CD4-positive, alpha-beta T cell treated with Interleukin-10 for 1 hour (primary cell): ENCODE results near the gene ARFGAP2.
"Not testable (repeated sequence)": the region's sequence is repeated elsewhere in the genome, so short reads cannot be mapped to it uniquely, and the experiment has no call there.

Experiments used
- DNase-seq: peaks from one replicate; pipeline ENCODE4 v3.0.0-alpha.2; 2020

ARFGAP2 gene

GRCh38 chr11:47176328-47177228 lies at the start of gene ARFGAP2:
TSS of gene ARFGAP2 (minus strand) at chr11:47176879. CDS start at chr11:47176853, 26 bp downstream.
- DNase-seq = peak; percentile 97

GRCh38 chr11:47225552-47226400 lies 49.1 kb upstream of the ARFGAP2 start:
- DNase-seq = peak; percentile 14

GRCh38 chr11:47222696-47223095 lies 46.0 kb upstream of the ARFGAP2 start:
- no peak for DNase-seq

- DNase-seq = no peak
Observed at GRCh38 chr11:47220401-47220821, 43.7 kb upstream of the ARFGAP2 start.

- peak; percentile 41 for DNase-seq
Observed at GRCh38 chr11:47216121-47216798, 39.6 kb upstream of the ARFGAP2 start.

GRCh38 chr11:47215366-47215910 lies 38.8 kb upstream of the ARFGAP2 start:
- peak; percentile 5 for DNase-seq

- DNase-seq = peak; percentile 88
Observed at GRCh38 chr11:47213950-47214565, 37.4 kb upstream of the ARFGAP2 start.

GRCh38 chr11:47212938-47213337 lies 36.3 kb upstream of the ARFGAP2 start:
- no peak for DNase-seq

- DNase-seq = no peak
Observed at GRCh38 chr11:47208628-47209027, 31.9 kb upstream of the ARFGAP2 start.

GRCh38 chr11:47208008-47208552 lies 31.4 kb upstream of the ARFGAP2 start:
- not testable (repeated sequence) for DNase-seq

- DNase-seq = no peak
Observed at GRCh38 chr11:47207459-47207858, 30.8 kb upstream of the ARFGAP2 start.

- DNase-seq = not testable (repeated sequence)
Observed at GRCh38 chr11:47206577-47206976, 29.9 kb upstream of the ARFGAP2 start.

GRCh38 chr11:47204637-47204989 lies 27.9 kb upstream of the ARFGAP2 start:
- no peak for DNase-seq

- DNase-seq = no peak
Observed at GRCh38 chr11:47202576-47202975, 25.9 kb upstream of the ARFGAP2 start.

GRCh38 chr11:47201015-47201414 lies 24.3 kb upstream of the ARFGAP2 start:
- DNase-seq = no peak

GRCh38 chr11:47198161-47198560 lies 21.5 kb upstream of the ARFGAP2 start:
- DNase-seq = not testable (repeated sequence)

- no peak for DNase-seq
Observed at GRCh38 chr11:47192111-47192510, 15.4 kb upstream of the ARFGAP2 start.

- not testable (repeated sequence) for DNase-seq
Observed at GRCh38 chr11:47191137-47191536, 14.5 kb upstream of the ARFGAP2 start.

- DNase-seq = no peak
Observed at GRCh38 chr11:47189100-47189834, 12.6 kb upstream of the ARFGAP2 start.

- no peak for DNase-seq
Observed at GRCh38 chr11:47188259-47188658, 11.6 kb upstream of the ARFGAP2 start.

GRCh38 chr11:47187723-47188122 lies 11.0 kb upstream of the ARFGAP2 start:
- no peak for DNase-seq
